Lung (tissue), 12 donors: Measurements from ENCODE around the gene HDAC4. TPM values are rescaled to one million over a fixed set of nuclear protein-coding genes. Genes with fewer than 3 reads are reported as not detected.

Experiments
- ATAC-seq: fragments of 200-7000 bp; cut with Tn5 transposase; one replicate; pipeline ENCODE4 v1.9.1; 2020; ENCODE audit warnings: moderate number of reproducible peaks; ENCODE audit not compliant: insufficient read depth, low FRiP score
- DNase-seq, 3 donors: peaks; one replicate each; pipeline ENCODE4 v3.0.0-alpha.2; 2013 to 2017
- H3K27ac ChIP-seq, 2 donors: one replicate each; pipeline ENCODE4 v1.5.1; 2013; ENCODE audit warnings: mild to moderate bottlenecking in 2 of 2, moderate library complexity in 2 of 2, control low read depth in 1 of 2, inconsistent platforms in 1 of 2, low read depth in 1 of 2, low read length in 1 of 2
- H3K27me3 ChIP-seq, 3 donors: one replicate each; pipeline ENCODE4 v1.5.1; 2013; ENCODE audit warnings: low read length in 2 of 3; ENCODE audit not compliant: control insufficient read depth in 3 of 3, insufficient read depth in 3 of 3
- H3K36me3 ChIP-seq, 4 donors: one replicate each; pipeline ENCODE4 v1.5.1; 2013; ENCODE audit warnings: low read length in 4 of 4, mild to moderate bottlenecking in 1 of 4, moderate library complexity in 1 of 4; ENCODE audit not compliant: control insufficient read depth in 4 of 4, insufficient read depth in 4 of 4
- H3K4me1 ChIP-seq, 5 donors: one replicate each; pipeline ENCODE4 v1.5.1; 2013; ENCODE audit warnings: low read length in 5 of 5, mild to moderate bottlenecking in 2 of 5, moderate library complexity in 1 of 5; ENCODE audit not compliant: control insufficient read depth in 5 of 5, insufficient read depth in 5 of 5
- H3K4me3 ChIP-seq: one replicate; pipeline ENCODE4 v1.5.1; 2013; ENCODE audit warnings: mild to moderate bottlenecking, control low read depth, moderate library complexity
- H3K9ac ChIP-seq, 2 donors: one replicate each; pipeline ENCODE4 v1.5.1; 2013; ENCODE audit warnings: low read length in 2 of 2, control low read depth in 1 of 2; ENCODE audit not compliant: insufficient read depth in 1 of 2
- H3K9me3 ChIP-seq, 4 donors: one replicate each; pipeline ENCODE4 v1.5.1; 2013; ENCODE audit warnings: low read length in 3 of 4, mild to moderate bottlenecking in 1 of 4, moderate library complexity in 1 of 4; ENCODE audit not compliant: control insufficient read depth in 4 of 4, insufficient read depth in 3 of 4
- WGBS, 2 donors: extraction: QIAGEN DNeasy Blood & Tissue Kit; methylation state at CpG; one replicate each; pipeline ENCODE4 v1.1.7; 2013; 5-methylcytosine and 5-hydroxymethylcytosine counted together
- polyA plus RNA-seq, 2 donors: library from polyadenylated mRNA; stranded (reverse); fragments of 200-250 nt; gene quantifications; one replicate each; pipeline ENCODE4 v1.2.1, GENCODE V29; 2013
- total RNA-seq, 2 donors: library from RNA; depleted of rRNA in 1 of 2; stranded (reverse); fragments of >200 nt in 1 of 2; gene quantifications; one replicate each; pipeline ENCODE4 v1.2.1, GENCODE V29; 2014 to 2021
- TF ChIP-seq, protein P1 (sequence below): IDR thresholded peaks from 2 replicates; pipeline ENCODE4 v1.5.1; 2012; ENCODE audit warnings: mild to moderate bottlenecking; ENCODE audit errors: control extremely low read depth, extremely low read depth
- donor health status: control.
- donor health status: control.
- donor health status: Bipolar disorder and iron deficiency.
- donor health status: healthy.
- donor health status: DM: yes; HTN: yes; CAD: no.

Gene HDAC4
- total and polyA plus RNA-seq, 4 donors = 6.9 to 47.7 (median 20.7) TPM

DNA sequence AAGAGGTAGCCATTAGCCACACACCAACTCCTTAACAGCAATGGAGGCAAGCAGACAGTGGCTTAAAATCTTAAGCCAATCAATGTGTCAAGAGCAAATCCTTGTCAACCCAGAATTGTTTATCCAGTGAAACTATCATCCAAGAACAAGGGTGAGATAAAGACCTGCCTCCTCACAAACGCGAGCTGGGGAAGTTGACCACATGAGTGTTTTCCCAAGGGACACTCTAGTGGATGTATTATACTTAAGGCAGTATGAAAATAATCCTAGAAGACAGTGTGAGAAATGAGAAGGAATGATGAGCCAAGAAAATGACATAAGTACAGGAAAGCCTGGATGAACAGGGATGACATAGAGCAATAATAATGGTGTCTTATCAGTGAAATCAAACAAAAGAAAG is 343.3 kb downstream of the HDAC4 start:
- Histone ChIP-seq H3K27ac (no peak overlapping the region), H3K36me3 (peaks cover 8 to 45% (median 11%) of the 10 kb centered on the region in 4 donors), H3K4me3 (no peak overlapping the region), H3K4me1 (peaks cover 0 to 7% (median 0%) of the 10 kb centered on the region in 5 donors), H3K9ac (no peak overlapping the region), H3K27me3 (no peaks in the 10 kb centered on the region), H3K9me3 (peaks cover 0 to 8% (median 2%) of the 10 kb centered on the region in 4 donors)
- no peak for ATAC-seq
- no peak for DNase-seq
- 69 to 90% methylated on average over 2 of the region's 2 CpGs for WGBS, 2 donors
- TF ChIP-seq, protein P1, sequence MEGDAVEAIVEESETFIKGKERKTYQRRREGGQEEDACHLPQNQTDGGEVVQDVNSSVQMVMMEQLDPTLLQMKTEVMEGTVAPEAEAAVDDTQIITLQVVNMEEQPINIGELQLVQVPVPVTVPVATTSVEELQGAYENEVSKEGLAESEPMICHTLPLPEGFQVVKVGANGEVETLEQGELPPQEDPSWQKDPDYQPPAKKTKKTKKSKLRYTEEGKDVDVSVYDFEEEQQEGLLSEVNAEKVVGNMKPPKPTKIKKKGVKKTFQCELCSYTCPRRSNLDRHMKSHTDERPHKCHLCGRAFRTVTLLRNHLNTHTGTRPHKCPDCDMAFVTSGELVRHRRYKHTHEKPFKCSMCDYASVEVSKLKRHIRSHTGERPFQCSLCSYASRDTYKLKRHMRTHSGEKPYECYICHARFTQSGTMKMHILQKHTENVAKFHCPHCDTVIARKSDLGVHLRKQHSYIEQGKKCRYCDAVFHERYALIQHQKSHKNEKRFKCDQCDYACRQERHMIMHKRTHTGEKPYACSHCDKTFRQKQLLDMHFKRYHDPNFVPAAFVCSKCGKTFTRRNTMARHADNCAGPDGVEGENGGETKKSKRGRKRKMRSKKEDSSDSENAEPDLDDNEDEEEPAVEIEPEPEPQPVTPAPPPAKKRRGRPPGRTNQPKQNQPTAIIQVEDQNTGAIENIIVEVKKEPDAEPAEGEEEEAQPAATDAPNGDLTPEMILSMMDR = no peak

DNA sequence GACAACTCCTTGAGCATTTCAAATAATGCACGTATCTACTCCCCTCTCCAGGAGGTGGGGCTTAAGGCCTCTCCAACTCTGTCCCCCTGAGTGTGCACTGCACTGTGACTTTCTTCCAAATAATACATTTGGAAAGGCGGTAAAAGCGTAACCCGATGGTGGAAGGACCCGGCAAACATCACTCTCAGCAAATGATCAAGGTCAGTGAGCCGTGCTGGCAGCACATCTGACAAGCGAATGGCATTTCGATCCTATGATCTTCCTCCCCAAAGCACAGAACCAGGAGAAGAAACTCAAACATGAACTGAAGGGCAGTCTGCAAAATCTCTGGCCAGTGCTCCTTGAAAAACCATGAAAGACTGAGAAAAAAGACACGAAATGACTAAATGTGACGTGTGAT is 344.2 kb downstream of the HDAC4 start:
- peaks cover 0 to 8% (median 2%) of the 10 kb centered on the region in 4 donors for H3K9me3 ChIP-seq
- no peak overlapping the region for H3K27ac ChIP-seq
- H3K9ac ChIP-seq = no peak overlapping the region
- TF ChIP-seq, protein P1 = no peak
- ATAC-seq (no peak), DNase-seq (no peak)
- no peaks in the 10 kb centered on the region for H3K4me1 ChIP-seq
- H3K36me3 ChIP-seq = peaks cover 10 to 49% (median 13%) of the 10 kb centered on the region in 4 donors
- no peaks in the 10 kb centered on the region for H3K27me3 ChIP-seq
- no peak overlapping the region for H3K4me3 ChIP-seq
- 97 to 99% methylated on average over 10 of the region's 10 CpGs for WGBS, 2 donors

DNA sequence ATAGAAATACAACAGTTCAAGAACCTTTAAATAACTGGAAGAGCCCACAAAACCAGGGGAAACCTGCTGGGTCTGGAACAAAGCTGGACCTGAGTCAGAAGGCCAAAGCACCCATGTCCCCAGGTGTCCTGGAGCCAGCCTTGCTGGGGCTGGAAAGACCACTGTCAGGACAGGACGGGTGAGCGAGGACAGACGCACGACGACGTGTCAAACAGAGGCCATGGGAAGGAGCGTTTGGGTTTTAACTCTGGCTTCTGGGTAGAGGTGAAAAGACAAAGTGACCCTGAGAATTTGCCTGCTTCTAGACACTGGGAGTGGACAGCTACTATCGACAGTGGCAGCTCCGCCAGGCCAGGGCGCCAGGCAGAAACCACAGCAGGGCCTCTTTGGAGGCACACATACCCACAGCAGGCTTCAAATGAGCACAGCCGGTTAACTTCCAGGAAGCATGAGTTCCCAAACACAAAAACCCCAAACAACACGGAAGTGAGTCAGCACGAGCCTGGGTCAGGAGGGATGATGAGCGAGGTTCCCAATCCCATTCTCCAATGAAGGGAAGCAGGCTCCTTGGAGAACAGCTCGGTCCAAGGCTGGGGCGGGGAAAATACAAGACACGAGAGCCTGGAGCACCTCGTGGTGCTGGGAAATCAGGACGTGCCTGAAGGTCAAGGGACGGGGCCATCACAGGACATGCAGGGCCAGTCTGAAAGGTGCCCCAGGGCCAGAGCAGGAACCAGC is 344.9 kb downstream of the HDAC4 start:
- Histone ChIP-seq H3K27me3 (no peaks in the 10 kb centered on the region), H3K9ac (no peak overlapping the region), H3K4me3 (no peak overlapping the region), H3K9me3 (peaks cover 0 to 8% (median 2%) of the 10 kb centered on the region in 4 donors), H3K27ac (no peak overlapping the region), H3K36me3 (peaks cover 7 to 44% (median 13%) of the 10 kb centered on the region in 4 donors), H3K4me1 (no peaks in the 10 kb centered on the region)
- no peak for ATAC-seq
- no peak for DNase-seq
- TF ChIP-seq, protein P1 = no peak
- 73 to 88% methylated on average over 20 of the region's 20 CpGs for WGBS, 2 donors
